HepG2 (cell line): ENCODE data around the gene BSN. TPM values are rescaled to one million over a fixed set of nuclear protein-coding genes. Genes with fewer than 3 reads are reported as not detected.
A peak's percentile ranks its signal among the peaks of the same experiment; 100 is the strongest.

ENCODE experiments used
- ADNP ChIP-seq: sonication (generic); formaldehyde crosslinking; IDR thresholded peaks from 2 replicates; pipeline ENCODE4 v1.4.0; 2020; ENCODE audit warnings: missing genetic modification reagents
- AFF4 ChIP-seq: sonication (generic); formaldehyde crosslinking; IDR thresholded peaks from 2 replicates; pipeline ENCODE4 v1.4.0; 2020; ENCODE audit warnings: missing genetic modification reagents
- AHR ChIP-seq: IDR thresholded peaks from 2 replicates; pipeline ENCODE4 v1.6.1; 2018; ENCODE audit warnings: missing genetic modification reagents, missing compliant biosample characterization
- FOXA1 ChIP-seq, 2 experiments: fragments of 450-650 bp in 1 of 2; sonication (generic) in 1 of 2; formaldehyde crosslinking in 1 of 2; IDR thresholded peaks; 2 replicates each; pipeline versions ENCODE4 v1.4.0 to v1.6.1; 2016 to 2020; ENCODE audit warnings: missing genetic modification reagents in 1 of 2
- FOXA3 ChIP-seq: IDR thresholded peaks from 2 replicates; pipeline ENCODE4 v1.6.1; 2016; ENCODE audit warnings: missing genetic modification reagents, missing compliant biosample characterization
- HCFC1 ChIP-seq: fragments of 150-350 bp; IDR thresholded peaks from 2 replicates; pipeline ENCODE4 v1.6.1; 2014; ENCODE audit warnings: low read depth, low read length
- MED13 ChIP-seq: sonication (generic); formaldehyde crosslinking; IDR thresholded peaks from 2 replicates; pipeline ENCODE4 v1.5.0; 2020; ENCODE audit warnings: missing genetic modification reagents
- MXI1 ChIP-seq: IDR thresholded peaks from 3 replicates; pipeline ENCODE4 v1.6.1; 2012; ENCODE audit warnings: low read depth, low read length, inconsistent platforms, borderline replicate concordance
- RXRB ChIP-seq: IDR thresholded peaks from 2 replicates; pipeline ENCODE4 v1.6.1; 2016; ENCODE audit warnings: borderline replicate concordance, missing genetic modification reagents, missing compliant biosample characterization
- SALL1 ChIP-seq: sonication (generic); formaldehyde crosslinking; IDR thresholded peaks from 2 replicates; pipeline ENCODE4 v1.8.0; 2022; ENCODE audit warnings: mild to moderate bottlenecking, missing genetic modification reagents
- SOX13 ChIP-seq, 3 experiments: fragments of 450-650 bp in 1 of 3; sonication (generic) in 1 of 3; formaldehyde crosslinking in 1 of 3; IDR thresholded peaks in 2 of 3; conservative IDR thresholded peaks in 1 of 3; 2 replicates each; pipeline versions ENCODE4 v1.5.0 to v1.6.1; 2016 to 2020; ENCODE audit warnings: antibody characterized with exemption in 1 of 3, mild to moderate bottlenecking in 1 of 3, missing compliant biosample characterization in 1 of 3, missing genetic modification reagents in 1 of 3, moderate library complexity in 1 of 3
- TBX2 ChIP-seq: sonication (generic); formaldehyde crosslinking; IDR thresholded peaks from 2 replicates; pipeline ENCODE4 v1.5.0; 2020; ENCODE audit warnings: missing genetic modification reagents, mild to moderate bottlenecking, borderline replicate concordance
- XBP1 ChIP-seq: sonication (generic); formaldehyde crosslinking; IDR thresholded peaks from 2 replicates; pipeline ENCODE4 v1.5.0; 2020; ENCODE audit warnings: missing genetic modification reagents
- ZBTB7B ChIP-seq: sonication (generic); formaldehyde crosslinking; IDR thresholded peaks from 2 replicates; pipeline ENCODE4 v1.4.0; 2020; ENCODE audit warnings: missing genetic modification reagents
- ZNF317 ChIP-seq: sonication (generic); formaldehyde crosslinking; IDR thresholded peaks from 2 replicates; pipeline ENCODE4 v1.5.0; 2020; ENCODE audit warnings: mild to moderate bottlenecking, missing genetic modification reagents
- ZNF687 ChIP-seq: sonication (generic); formaldehyde crosslinking; IDR thresholded peaks from 2 replicates; pipeline ENCODE4 v1.5.1; 2020; ENCODE audit warnings: mild to moderate bottlenecking, missing genetic modification reagents, moderate library complexity
- ZNF691 ChIP-seq: sonication (generic); formaldehyde crosslinking; IDR thresholded peaks from 2 replicates; pipeline ENCODE4 v1.4.0; 2020; ENCODE audit warnings: missing genetic modification reagents, low read depth, mild to moderate bottlenecking, borderline replicate concordance
- ZNF792 ChIP-seq: IDR thresholded peaks from 2 replicates; pipeline ENCODE4 v1.6.1; 2016
- polyA plus RNA-seq, 8 experiments: library from polyadenylated mRNA; depleted of rRNA in 3 of 8; stranded (reverse) in 7 of 8; unstranded in 1 of 8; fragments of >200 nt; fragmentation: Illumina TruSeq in 4 of 8; extraction: Trizol in 4 of 8; gene quantifications; 2 replicates each; pipeline versions ENCODE4 v1.2.1 to v1.2.3, GENCODE V29; 2011 to 2016; ENCODE audit warnings: low read depth in 4 of 8, missing spikeins in 1 of 8, mixed read lengths in 1 of 8; ENCODE audit not compliant: insufficient read depth in 1 of 8
- total RNA-seq, 5 experiments: library from RNA; depleted of rRNA; stranded (reverse); fragments of >200 nt; fragmentation: Illumina TruSeq; extraction: Trizol; gene quantifications; 2 replicates each; pipeline ENCODE4 v1.2.3, GENCODE V29; 2016; ENCODE audit warnings: low read depth in 1 of 5

The BSN gene
- total and polyA plus RNA-seq, 2 of the 13 experiments (the other 11 are each of a cell fraction or from before 2014, with no cell fraction given): 0.42 to 0.86 TPM

GRCh38 chr3:49647741-49648140, 93.5 kb downstream of the BSN start (continued):
- TF ChIP-seq SALL1 (CRISPR knock-in tag) (peak; percentile 9; the same call in 1 of the 2 replicates), MED13 (no peak), FOXA1 (IDR thresholded peaks at IDR 0.05) (no peak), FOXA1 (CRISPR knock-in tag; IDR thresholded peaks at IDR 0.05) (0 out of 2 replicates have a peak, but pooled peaks have one; percentile 39), MXI1 (no peak), AHR (no peak), ZNF792 (CRISPR knock-in tag) (no peak), HCFC1 (no peak), TBX2 (CRISPR knock-in tag) (peak; percentile 37; the same call in 1 of the 2 replicates), FOXA3 (peak; percentile 45; the same call in 1 of the 2 replicates), RXRB (CRISPR knock-in tag) (peak; percentile 20; the same call in 1 of the 2 replicates), ZBTB7B (CRISPR knock-in tag) (no peak), ZNF691 (no peak), AFF4 (CRISPR knock-in tag) (no peak), ZNF317 (CRISPR knock-in tag) (no peak), ADNP (CRISPR knock-in tag) (no peak), XBP1 (CRISPR knock-in tag) (no peak), SOX13 (IDR thresholded peaks at IDR 0.05) (no peak), SOX13 (CRISPR knock-in tag; conservative IDR thresholded peaks at IDR 0.05 in 1 of 2, IDR thresholded peaks at IDR 0.05 in 1 of 2) (0 out of 4 replicates have a peak, but pooled peaks of 1 of the 2 experiments have one; percentile 8), ZNF687 (CRISPR knock-in tag) (peak; percentile 44)
